Stimulated activated CD4-positive, alpha-beta T cell treated with anti-CD3 and anti-CD28 coated beads, Interleukin-15, amount 100 ng/mL, for 1 hour (primary cell): ENCODE measurements around the gene TMEM158.

ENCODE experiments used
- DNase-seq, 2 donors: peaks; one replicate each; pipeline ENCODE4 v3.0.0-alpha.2; 2020; ENCODE audit warnings: low read depth in 1 of 2, low spot score in 1 of 2

The TMEM158 gene

GRCh38 chr3:45226206-45226915 lies at the start of gene TMEM158:
TSS of gene TMEM158 (minus strand) at chr3:45226287. CDS start at chr3:45226027, 260 bp downstream.
- peak; percentile 41 to 78 for DNase-seq

- no peak for DNase-seq
These were observed 49.1 kb upstream of the TMEM158 start for GRCh38 chr3:45275006-45275704.

- DNase-seq = no peak
These were observed 47.8 kb upstream of the TMEM158 start for GRCh38 chr3:45273681-45274515.

- no peak for DNase-seq
These were observed 46.9 kb upstream of the TMEM158 start for GRCh38 chr3:45272828-45273470.

- no peak for DNase-seq
These were observed 46.1 kb upstream of the TMEM158 start for GRCh38 chr3:45272032-45272810.

GRCh38 chr3:45269952-45270351 lies 43.9 kb upstream of the TMEM158 start:
- DNase-seq = no peak

- DNase-seq = no peak
These were observed 41.0 kb upstream of the TMEM158 start for GRCh38 chr3:45267097-45267496.

GRCh38 chr3:45261333-45262110 lies 35.4 kb upstream of the TMEM158 start:
- DNase-seq = no peak

GRCh38 chr3:45259133-45259532 lies 33.0 kb upstream of the TMEM158 start:
- no peak for DNase-seq

GRCh38 chr3:45258317-45258716 lies 32.2 kb upstream of the TMEM158 start:
- DNase-seq = no peak

GRCh38 chr3:45253316-45253715 lies 27.2 kb upstream of the TMEM158 start:
- DNase-seq = no peak

- no peak for DNase-seq
These were observed 26.7 kb upstream of the TMEM158 start for GRCh38 chr3:45252826-45253225.

GRCh38 chr3:45249391-45249790 lies 23.3 kb upstream of the TMEM158 start:
- no peak for DNase-seq

GRCh38 chr3:45246241-45246640 lies 20.2 kb upstream of the TMEM158 start:
- DNase-seq = no peak

GRCh38 chr3:45244356-45244755 lies 18.3 kb upstream of the TMEM158 start:
- DNase-seq = no peak

GRCh38 chr3:45241206-45241605 lies 15.1 kb upstream of the TMEM158 start:
- DNase-seq = no peak

- DNase-seq = no peak
These were observed 14.2 kb upstream of the TMEM158 start for GRCh38 chr3:45240292-45240691.

GRCh38 chr3:45239254-45239653 lies 13.2 kb upstream of the TMEM158 start:
- no peak for DNase-seq

- no peak for DNase-seq
These were observed 10.9 kb upstream of the TMEM158 start for GRCh38 chr3:45236964-45237363.

- no peak for DNase-seq
These were observed 9.3 kb upstream of the TMEM158 start for GRCh38 chr3:45235409-45235808.
